ENCODE data around the gene MAS1L.
"Not testable (repeated sequence)": the region's sequence is repeated elsewhere in the genome, so short reads cannot be mapped to it uniquely, and the experiment has no call there.

Gene MAS1L

DNA sequence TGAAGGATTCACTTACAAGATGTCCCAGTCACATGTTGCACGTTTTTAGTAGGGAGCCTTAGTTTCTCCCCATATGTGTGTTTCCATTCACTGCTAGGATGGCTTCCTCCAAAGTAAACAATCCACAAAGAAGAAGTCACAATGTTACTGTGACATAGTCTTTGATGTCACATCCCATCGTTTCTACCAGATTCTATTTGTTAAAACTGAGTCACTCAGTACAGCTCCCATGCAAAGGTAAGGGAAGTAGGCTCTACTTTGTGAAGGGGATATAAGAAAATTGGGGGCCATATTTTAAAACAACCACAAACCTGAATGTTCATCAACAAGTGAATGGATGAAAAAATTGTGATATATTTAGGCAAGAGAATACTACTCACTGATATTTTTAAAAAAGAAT lies 30.8 kb downstream of the MAS1L start, which contains the start of the genes OR11A1 and OR2H1:
Gene OR11A1 (minus strand): TSS at position 101 of the 400 bp plus-strand sequence. CDS start 29,430 bp downstream, outside the sequence.
Gene OR2H1 (plus strand): TSS at position 185 of the 400 bp plus-strand sequence. CDS start 4,615 bp downstream, outside the sequence.
- TF ChIP-seq, protein P1, sequence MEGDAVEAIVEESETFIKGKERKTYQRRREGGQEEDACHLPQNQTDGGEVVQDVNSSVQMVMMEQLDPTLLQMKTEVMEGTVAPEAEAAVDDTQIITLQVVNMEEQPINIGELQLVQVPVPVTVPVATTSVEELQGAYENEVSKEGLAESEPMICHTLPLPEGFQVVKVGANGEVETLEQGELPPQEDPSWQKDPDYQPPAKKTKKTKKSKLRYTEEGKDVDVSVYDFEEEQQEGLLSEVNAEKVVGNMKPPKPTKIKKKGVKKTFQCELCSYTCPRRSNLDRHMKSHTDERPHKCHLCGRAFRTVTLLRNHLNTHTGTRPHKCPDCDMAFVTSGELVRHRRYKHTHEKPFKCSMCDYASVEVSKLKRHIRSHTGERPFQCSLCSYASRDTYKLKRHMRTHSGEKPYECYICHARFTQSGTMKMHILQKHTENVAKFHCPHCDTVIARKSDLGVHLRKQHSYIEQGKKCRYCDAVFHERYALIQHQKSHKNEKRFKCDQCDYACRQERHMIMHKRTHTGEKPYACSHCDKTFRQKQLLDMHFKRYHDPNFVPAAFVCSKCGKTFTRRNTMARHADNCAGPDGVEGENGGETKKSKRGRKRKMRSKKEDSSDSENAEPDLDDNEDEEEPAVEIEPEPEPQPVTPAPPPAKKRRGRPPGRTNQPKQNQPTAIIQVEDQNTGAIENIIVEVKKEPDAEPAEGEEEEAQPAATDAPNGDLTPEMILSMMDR (IDR thresholded peaks at IDR 0.05; ENCODE audit: insufficient read depth, missing control alignments): no peak
- FAIRE-seq: no peak
- DNase-seq (ENCODE audit: insufficient read length, low spot score): no peak

DNA sequence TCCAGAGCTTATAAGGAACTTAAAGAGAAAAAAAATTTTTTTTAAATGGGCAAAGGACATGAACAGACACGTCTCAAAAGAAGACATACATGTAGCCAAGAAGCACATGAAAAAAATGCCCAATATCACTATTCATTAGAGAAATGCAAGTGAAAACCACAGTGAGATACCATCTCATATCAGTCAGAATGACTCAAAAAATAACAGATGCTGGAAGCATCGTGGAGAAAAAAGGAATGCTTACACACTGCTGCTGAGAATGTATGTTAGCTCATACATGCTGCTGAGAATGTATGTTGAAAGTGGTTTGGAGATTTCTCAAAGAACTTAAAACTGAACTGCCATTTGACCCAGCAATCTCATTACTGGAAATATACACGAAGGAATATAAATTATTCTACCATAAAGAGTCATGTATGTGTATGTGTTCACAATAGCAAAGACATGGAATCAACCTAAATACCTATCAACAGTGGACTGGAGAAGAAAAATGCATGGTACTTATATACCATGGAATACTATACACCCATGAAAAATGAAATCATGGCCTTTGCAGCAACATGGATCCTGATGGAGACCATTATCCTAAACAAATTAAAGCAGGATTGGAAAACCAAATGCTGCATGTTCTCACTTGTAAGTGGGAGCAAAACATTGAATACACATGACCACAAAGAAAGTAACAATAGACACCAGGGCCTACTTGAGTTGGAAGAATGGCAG lies 36.1 kb downstream of the MAS1L start:
- DNase-seq (ENCODE audit: insufficient read length, low spot score) (no peak), FAIRE-seq (no peak)
- TF ChIP-seq, protein P1 (IDR thresholded peaks at IDR 0.05; ENCODE audit: insufficient read depth, missing control alignments): no peak

- DNase-seq (ENCODE audit: insufficient read length, low spot score) (no peak), FAIRE-seq (no peak)
- TF ChIP-seq, protein P1 (IDR thresholded peaks at IDR 0.05; ENCODE audit: insufficient read depth, missing control alignments): no peak
These were observed 40.1 kb downstream of the MAS1L start for GRCh38 chr6:29447670-29448069.

- DNase-seq (ENCODE audit: insufficient read length, low spot score); FAIRE-seq: not testable (repeated sequence)
These were observed 43.7 kb downstream of the MAS1L start for GRCh38 chr6:29444031-29444430.

GRCh38 chr6:29442719-29443118 lies 45.0 kb downstream of the MAS1L start:
- no peak for FAIRE-seq
- DNase-seq (ENCODE audit: insufficient read length, low spot score): no peak

DNA sequence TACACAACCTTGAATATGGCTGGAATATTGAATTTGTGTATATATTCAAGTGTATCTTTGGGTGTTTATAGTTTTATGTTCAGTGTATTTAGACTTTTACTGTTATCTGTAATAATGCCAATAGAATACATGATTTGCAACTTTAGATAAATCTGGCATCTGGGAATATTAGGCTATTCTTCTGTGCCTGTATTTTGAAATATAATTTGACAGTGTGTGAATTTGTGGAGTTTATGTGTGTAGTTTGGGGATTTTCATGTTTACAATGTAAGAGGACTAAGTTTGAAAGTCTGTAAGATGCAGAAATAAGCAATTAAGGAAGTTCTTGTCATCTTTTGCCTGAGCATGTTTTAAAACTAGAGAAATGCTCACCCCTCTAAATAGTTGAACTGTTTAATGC lies 48.8 kb downstream of the MAS1L start, which contains the start of gene OR10C1:
Gene OR10C1 (plus strand): TSS at position 301 of the 400 bp plus-strand sequence. CDS start 710 bp downstream, outside the sequence.
- DNase-seq (ENCODE audit: insufficient read length, low spot score) (no peak), FAIRE-seq (no peak)
- TF ChIP-seq, protein P1 (IDR thresholded peaks at IDR 0.05; ENCODE audit: insufficient read depth, missing control alignments): no peak

More at GRCh38 chr6:29442719-29443118, 45.0 kb downstream of the MAS1L start:
- TF ChIP-seq, protein P1 (IDR thresholded peaks at IDR 0.05; ENCODE audit: insufficient read depth, missing control alignments): no peak

- not testable (repeated sequence) for FAIRE-seq; DNase-seq (ENCODE audit: insufficient read length, low spot score)
These were observed 51.0 kb downstream of the MAS1L start for GRCh38 chr6:29436730-29437129.
